Smooth muscle cell (in vitro differentiated cells): ENCODE results near the gene FHIT. TPM values are rescaled to one million over a fixed set of nuclear protein-coding genes. Genes with fewer than 3 reads are reported as not detected.

ENCODE experiments used
- DNase-seq: peaks from one replicate; lab custom pipeline; 2025; ENCODE audit not compliant: unreplicated experiment; lab: John Stamatoyannopoulos, UW
- H2AFZ ChIP-seq: fragments of 200-600 bp; sonication (generic); 2 replicates; pipeline ENCODE4 v1.6.0; 2016; ENCODE audit warnings: antibody characterized with exemption, low read depth, mild to moderate bottlenecking
- H3F3A ChIP-seq: fragments of 200-600 bp; sonication (generic); 2 replicates; pipeline ENCODE4 v1.6.0; 2017; ENCODE audit warnings: antibody characterized with exemption, low read depth
- H3K27ac ChIP-seq: fragments of 200-600 bp; sonication (generic); 2 replicates; pipeline ENCODE4 v1.5.1; 2016; ENCODE audit warnings: low read depth, mild to moderate bottlenecking
- H3K27me3 ChIP-seq: fragments of 200-600 bp; sonication (generic); 2 replicates; pipeline ENCODE4 v1.6.1; 2016; ENCODE audit warnings: low read depth, mild to moderate bottlenecking
- H3K36me3 ChIP-seq: fragments of 200-600 bp; sonication (generic); 2 replicates; pipeline ENCODE4 v1.5.1; 2016; ENCODE audit warnings: low read depth
- H3K4me1 ChIP-seq: fragments of 200-600 bp; sonication (generic); 2 replicates; pipeline ENCODE4 v1.5.1; 2016; ENCODE audit warnings: low read depth
- H3K4me2 ChIP-seq: fragments of 200-600 bp; sonication (generic); 2 replicates; pipeline ENCODE4 v1.6.0; 2016; ENCODE audit warnings: mild to moderate bottlenecking
- H3K4me3 ChIP-seq: fragments of 200-600 bp; sonication (generic); 2 replicates; pipeline ENCODE4 v1.5.1; 2016; ENCODE audit warnings: mild to moderate bottlenecking
- H3K79me2 ChIP-seq: fragments of 200-600 bp; sonication (generic); 2 replicates; pipeline ENCODE4 v1.6.0; 2016; ENCODE audit warnings: low read depth, mild to moderate bottlenecking
- H3K9ac ChIP-seq: fragments of 200-600 bp; sonication (generic); 2 replicates; pipeline ENCODE4 v1.6.0; 2016; ENCODE audit warnings: low read depth
- H3K9me3 ChIP-seq: fragments of 200-600 bp; sonication (generic); replicated peaks from 2 replicates; pipeline ENCODE4 v1.5.1; 2016; ENCODE audit warnings: low read depth
- H4K20me1 ChIP-seq: fragments of 200-600 bp; sonication (generic); 2 replicates; pipeline ENCODE4 v1.6.0; 2016; ENCODE audit warnings: low read depth
- CTCF ChIP-seq: fragments of 200-600 bp; sonication (generic); IDR thresholded peaks from 2 replicates; pipeline ENCODE4 v1.5.1; 2017; ENCODE audit warnings: borderline replicate concordance, mild to moderate bottlenecking, antibody characterized with exemption; ENCODE audit not compliant: insufficient read depth, poor library complexity, severe bottlenecking
- WGBS: methylation state at CpG from one replicate; pipeline ENCODE4 v1.1.7; 2016; ENCODE audit warnings: low lambda C conversion rate; 5-methylcytosine and 5-hydroxymethylcytosine counted together
- polyA plus RNA-seq: library from polyadenylated mRNA; unstranded; fragments of >200 nt; fragmentation: Nextera tagmentation; extraction: Ambion mirVana; gene quantifications from 2 replicates; pipeline ENCODE4 v1.2.1, GENCODE V29; 2016
- total RNA-seq: library from RNA; depleted of rRNA; stranded (reverse); fragments of >200 nt; gene quantifications from 2 replicates; pipeline ENCODE4 v1.2.3, GENCODE V29; 2014

FHIT gene
- total and polyA plus RNA-seq, 2 experiments from 2014 or later: 5.9 to 6.7 TPM

- Histone ChIP-seq H3K27ac (no peak overlapping the region), H2AFZ (no peak overlapping the region), H3K4me1 (no peaks in the 10 kb centered on the region), H3K9ac (no peak overlapping the region), H4K20me1 (no peaks in the 10 kb centered on the region), H3K9me3 (peaks cover 5% of the 10 kb centered on the region), H3K4me2 (no peak overlapping the region), H3K4me3 (no peak overlapping the region), H3F3A (no peaks in the 10 kb centered on the region), H3K36me3 (no peaks in the 10 kb centered on the region), H3K27me3 (no peaks in the 10 kb centered on the region), H3K79me2 (no peaks in the 10 kb centered on the region)
- 96% methylated on average over 2 of the region's 2 CpGs for WGBS
- DNase-seq: no peak
- no peak for TF ChIP-seq CTCF
Observed at GRCh38 chr3:60660026-60660425, 591.2 kb downstream of the FHIT start.

GRCh38 chr3:60659098-60659497 lies 592.2 kb downstream of the FHIT start:
- no peaks in the 10 kb centered on the region for H3K27me3 ChIP-seq
- H3K4me1 ChIP-seq: no peaks in the 10 kb centered on the region
- peaks cover 5% of the 10 kb centered on the region for H3K9me3 ChIP-seq
- no peak overlapping the region for H3K4me3 ChIP-seq
- H3K36me3 ChIP-seq: no peaks in the 10 kb centered on the region
- no peak overlapping the region for H3K4me2 ChIP-seq
- no peak overlapping the region for H2AFZ ChIP-seq
- 97% methylated on average over 1 of the region's 1 CpG for WGBS
- no peaks in the 10 kb centered on the region for H4K20me1 ChIP-seq
- H3K9ac ChIP-seq: no peak overlapping the region
- no peak for DNase-seq
- no peaks in the 10 kb centered on the region for H3F3A ChIP-seq
- TF ChIP-seq CTCF: no peak
- no peaks in the 10 kb centered on the region for H3K79me2 ChIP-seq
- no peak overlapping the region for H3K27ac ChIP-seq

GRCh38 chr3:60657972-60658371 lies 593.3 kb downstream of the FHIT start:
- no peak for TF ChIP-seq CTCF
- no peaks in the 10 kb centered on the region for H3K79me2 ChIP-seq
- no peak for DNase-seq
- no peaks in the 10 kb centered on the region for H4K20me1 ChIP-seq
- H3K4me3 ChIP-seq: no peak overlapping the region
- no peak overlapping the region for H3K27ac ChIP-seq
- H3K9ac ChIP-seq: no peak overlapping the region
- WGBS: 96% methylated on average over 2 of the region's 2 CpGs
- H2AFZ ChIP-seq: no peak overlapping the region
- no peaks in the 10 kb centered on the region for H3K4me1 ChIP-seq
- H3K4me2 ChIP-seq: no peak overlapping the region
- H3K9me3 ChIP-seq: no peaks in the 10 kb centered on the region
- no peaks in the 10 kb centered on the region for H3K27me3 ChIP-seq
- H3K36me3 ChIP-seq: no peaks in the 10 kb centered on the region
- H3F3A ChIP-seq: no peaks in the 10 kb centered on the region

- H3K27me3 ChIP-seq: no peaks in the 10 kb centered on the region
- no peaks in the 10 kb centered on the region for H3K9me3 ChIP-seq
- H3K9ac ChIP-seq: no peak overlapping the region
- H2AFZ ChIP-seq: no peak overlapping the region
- no peaks in the 10 kb centered on the region for H3F3A ChIP-seq
- no peak for TF ChIP-seq CTCF
- no peak overlapping the region for H3K4me3 ChIP-seq
- H4K20me1 ChIP-seq: no peaks in the 10 kb centered on the region
- no peaks in the 10 kb centered on the region for H3K79me2 ChIP-seq
- H3K4me2 ChIP-seq: no peak overlapping the region
- no peak for DNase-seq
- H3K4me1 ChIP-seq: peaks cover 3% of the 10 kb centered on the region
- H3K36me3 ChIP-seq: no peaks in the 10 kb centered on the region
- WGBS: 94% methylated on average over 2 of the region's 2 CpGs
- H3K27ac ChIP-seq: no peak overlapping the region
Observed at GRCh38 chr3:60652829-60653228, 598.4 kb downstream of the FHIT start.
